Renal cortex interstitium (tissue), 11 donors: Measurements from ENCODE around the gene FAM180A. TPM values are rescaled to one million over a fixed set of nuclear protein-coding genes. Genes with fewer than 3 reads are reported as not detected.

Experiments used
- DNase-seq, 11 donors: peaks; one replicate each; pipeline ENCODE4 v3.0.0-alpha.2; 2013; ENCODE audit warnings: low read depth in 9 of 11, low spot score in 4 of 11; ENCODE audit errors: extremely low read depth in 1 of 11
- polyA plus RNA-seq, 3 donors: library from polyadenylated mRNA; unstranded; fragments of 120-200 nt; gene quantifications; one replicate each; pipeline ENCODE4 v1.2.1, GENCODE V29; 2013; ENCODE audit not compliant: insufficient read length in 3 of 3

FAM180A gene
- polyA plus RNA-seq, 3 donors = not detected

DNA sequence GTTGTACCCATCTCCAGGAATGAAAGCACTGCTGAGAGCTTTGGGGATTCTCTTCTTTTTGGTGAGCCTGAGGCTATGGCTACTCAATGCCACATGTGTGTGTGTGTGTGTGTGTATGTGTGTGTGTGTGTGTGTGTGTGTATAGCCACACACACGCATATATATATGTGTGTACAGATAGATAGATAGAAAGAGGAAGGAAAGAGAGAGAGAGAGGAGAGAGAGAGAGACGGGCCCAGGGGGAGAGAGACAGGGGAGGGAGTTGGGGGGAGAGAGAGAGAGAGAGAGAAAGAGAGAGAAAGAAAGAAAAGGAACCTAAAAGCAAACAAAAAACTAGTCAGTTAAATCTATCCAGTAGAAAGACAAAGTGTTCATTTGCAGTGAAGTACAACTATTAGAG is 28.9 kb downstream of the FAM180A start:
- no peak for DNase-seq

GRCh38 chr7:135718794-135719437 is 29.7 kb downstream of the FAM180A start:
- no peak for DNase-seq

GRCh38 chr7:135718219-135718618 is 30.4 kb downstream of the FAM180A start:
- no peak for DNase-seq

GRCh38 chr7:135717693-135718092 is 30.9 kb downstream of the FAM180A start:
- no peak for DNase-seq

GRCh38 chr7:135716677-135717238 is 31.9 kb downstream of the FAM180A start:
- DNase-seq = no peak

GRCh38 chr7:135715673-135716072 is 32.9 kb downstream of the FAM180A start:
- DNase-seq = no peak

DNA sequence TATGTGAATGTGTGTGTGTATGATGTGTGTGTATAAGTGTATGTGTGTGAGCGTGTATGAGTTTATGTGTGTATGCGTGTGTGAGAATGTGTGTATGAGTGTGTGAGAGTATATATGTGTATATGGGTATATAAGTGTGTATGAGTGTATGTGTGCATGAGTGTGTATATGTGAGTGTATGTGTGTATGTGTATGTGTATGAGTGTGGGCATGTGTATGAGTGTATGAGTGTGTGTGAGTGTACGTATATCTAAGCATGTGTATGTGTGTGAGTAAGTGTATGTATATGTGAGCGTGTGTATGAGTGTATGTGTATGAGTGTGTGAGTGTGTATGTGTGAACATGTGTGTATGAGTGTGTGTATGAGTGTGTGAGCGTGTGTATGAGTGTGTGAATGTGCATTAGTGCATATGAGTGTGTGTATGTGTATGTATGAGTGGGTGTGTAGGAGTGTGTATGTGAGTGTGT is 33.5 kb downstream of the FAM180A start:
- no peak for DNase-seq

GRCh38 chr7:135714534-135715009 is 34.0 kb downstream of the FAM180A start:
- DNase-seq = no peak

DNA sequence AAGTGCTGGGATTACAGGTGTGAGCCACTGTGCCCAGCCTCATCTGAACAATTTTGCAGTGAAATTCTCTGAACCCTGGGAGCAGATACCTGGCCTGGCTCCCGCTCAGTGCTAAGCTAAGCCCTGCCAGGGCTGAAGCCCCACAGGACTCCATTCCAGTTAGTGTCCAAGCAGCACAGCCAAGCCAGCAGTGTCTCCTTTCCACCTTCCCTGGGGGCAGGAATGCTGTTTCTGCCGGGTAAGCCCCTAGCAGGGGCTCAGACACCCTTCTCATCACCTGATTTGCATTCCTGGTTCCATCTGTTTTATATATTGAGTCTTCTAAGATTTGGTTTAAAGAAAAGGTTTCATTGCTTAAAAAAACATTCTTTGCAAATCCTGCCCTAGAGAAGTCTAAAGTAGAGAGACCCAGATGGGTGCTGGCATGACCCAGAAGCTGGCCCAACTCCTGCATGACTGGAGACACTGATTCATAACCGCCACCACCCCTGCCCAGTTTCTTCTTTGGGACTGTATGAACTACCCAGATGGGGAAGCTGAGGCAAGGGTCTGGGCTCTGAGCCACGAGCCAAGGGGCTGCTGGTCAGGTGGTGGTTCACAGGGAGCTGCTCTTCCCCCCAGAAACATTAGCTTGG is 34.7 kb downstream of the FAM180A start:
- no peak for DNase-seq

DNA sequence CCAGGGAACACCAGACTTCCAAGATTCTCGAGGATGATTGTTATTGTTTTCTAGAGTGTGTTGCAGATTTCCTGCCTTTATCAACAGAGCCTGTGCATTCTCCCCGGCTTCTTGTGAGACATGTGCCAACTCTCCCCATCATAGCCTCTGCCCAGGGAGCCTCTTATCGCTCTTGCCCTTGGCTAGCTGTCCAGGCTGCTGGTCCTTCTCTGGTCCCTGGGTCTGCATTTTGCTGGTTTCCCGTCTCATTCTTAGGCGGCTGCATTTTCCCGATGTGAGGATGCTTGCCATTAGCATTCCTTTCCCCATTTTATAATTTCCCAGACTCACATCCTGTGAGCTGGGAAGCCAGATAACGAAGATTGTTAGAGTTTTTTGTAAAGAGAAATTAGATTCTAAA is 35.8 kb downstream of the FAM180A start:
- no peak for DNase-seq

DNA sequence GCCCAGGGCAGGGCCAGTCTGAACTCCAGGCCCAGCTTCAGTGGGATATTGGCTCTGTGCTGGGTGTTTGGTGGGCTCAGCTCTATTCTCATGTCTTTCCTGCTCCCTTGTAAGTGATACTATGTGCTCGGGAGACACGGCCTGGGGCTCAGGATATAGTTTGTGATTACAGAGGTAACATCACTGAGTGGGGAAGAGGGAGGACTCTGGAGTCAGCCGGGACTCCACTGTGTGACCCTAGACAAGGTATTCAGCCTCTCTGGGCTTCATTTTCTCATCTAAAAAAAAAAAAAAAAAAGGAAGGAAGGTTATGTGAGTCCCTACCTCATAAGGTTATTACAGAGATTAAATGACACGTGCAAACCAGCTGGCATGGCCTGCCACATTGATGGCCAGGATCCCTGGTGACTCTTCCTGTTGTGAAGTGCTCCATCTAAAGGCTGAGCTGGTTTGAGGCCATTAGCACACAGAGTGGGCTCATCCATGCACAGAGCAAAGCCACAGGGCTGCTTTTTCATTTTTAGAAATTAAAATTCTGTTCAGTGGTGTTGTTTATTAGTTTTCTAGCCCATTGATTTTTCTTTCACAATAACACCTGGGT is 36.3 kb downstream of the FAM180A start:
- DNase-seq = no peak

- DNase-seq = no peak
Measured at GRCh38 chr7:135711139-135711469, 37.5 kb downstream of the FAM180A start.

DNA sequence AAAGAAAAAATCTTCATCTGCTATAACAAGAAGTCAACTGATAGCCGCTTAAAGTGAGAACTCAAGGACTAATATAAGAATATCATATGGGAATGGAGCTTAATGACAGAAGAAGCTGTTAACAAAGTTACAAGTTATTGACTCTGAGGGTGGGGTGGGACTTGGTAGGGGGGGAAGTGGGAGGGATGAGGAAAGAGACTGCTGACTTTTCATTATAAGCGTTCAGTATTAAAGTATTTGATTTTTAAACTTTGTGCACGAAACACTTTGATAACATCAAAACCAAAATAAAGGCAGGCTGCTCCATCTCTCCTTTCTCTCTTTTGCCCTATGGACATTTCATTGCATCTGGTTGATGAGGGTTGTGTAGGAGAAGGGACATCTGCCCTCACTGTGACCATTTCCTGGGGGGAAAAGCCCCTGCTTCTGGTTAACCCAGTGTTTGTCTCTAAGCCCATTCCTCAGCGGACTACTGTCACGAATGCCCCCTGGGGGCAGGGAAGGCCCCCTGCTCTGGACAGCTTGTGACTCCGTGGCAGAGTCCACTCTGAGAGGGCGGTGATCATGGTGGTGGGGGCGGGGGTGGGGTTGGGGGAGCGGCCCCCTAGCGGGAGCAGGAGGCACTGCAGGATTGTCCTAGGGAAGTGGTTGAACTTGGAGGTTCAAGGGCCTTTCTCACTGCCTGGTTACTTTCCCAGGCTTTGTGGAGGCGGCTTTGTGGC is 38.0 kb downstream of the FAM180A start:
- DNase-seq = peak in 1 of 11 donors; percentile 9

GRCh38 chr7:135709508-135709907 is 39.1 kb downstream of the FAM180A start:
- DNase-seq = no peak

DNA sequence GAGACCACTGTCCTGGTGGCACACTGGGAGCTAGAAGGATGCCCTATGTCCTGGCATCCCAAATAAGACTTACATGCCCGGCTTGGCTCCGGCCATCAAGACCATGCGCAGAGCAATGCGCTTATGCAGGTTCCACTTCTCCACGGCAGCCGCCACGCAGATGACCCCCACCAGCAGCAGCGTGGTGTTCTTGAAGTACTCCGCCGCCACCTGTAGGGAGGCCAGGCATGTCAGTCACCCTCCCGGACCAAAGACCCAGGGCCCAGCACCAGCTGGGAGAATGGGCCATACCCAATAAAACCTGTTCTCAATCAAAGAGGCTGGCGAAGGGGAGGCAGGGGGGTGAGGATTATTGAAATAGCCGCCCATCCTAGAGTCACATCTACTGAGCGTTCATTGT is 40.6 kb downstream of the FAM180A start:
- DNase-seq = no peak

DNA sequence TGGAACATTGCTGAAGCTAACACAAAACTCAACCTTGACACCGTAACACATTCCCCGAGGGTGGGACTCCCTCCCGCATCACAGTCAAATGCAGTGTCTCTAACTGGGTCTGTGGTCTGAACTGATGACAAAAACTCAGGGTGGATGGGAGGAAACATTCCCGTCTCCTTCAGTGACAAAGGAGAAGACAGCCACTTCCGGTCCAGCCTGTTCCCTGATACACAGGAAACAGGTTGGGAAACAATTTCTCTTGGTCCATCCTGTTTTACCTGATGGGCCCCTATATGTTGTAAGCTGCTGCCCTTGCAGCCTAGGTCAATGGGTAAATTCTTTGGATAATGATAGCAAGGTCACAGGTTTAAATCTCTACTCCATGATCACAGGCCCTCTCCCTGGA is 41.0 kb downstream of the FAM180A start:
- no peak for DNase-seq

DNA sequence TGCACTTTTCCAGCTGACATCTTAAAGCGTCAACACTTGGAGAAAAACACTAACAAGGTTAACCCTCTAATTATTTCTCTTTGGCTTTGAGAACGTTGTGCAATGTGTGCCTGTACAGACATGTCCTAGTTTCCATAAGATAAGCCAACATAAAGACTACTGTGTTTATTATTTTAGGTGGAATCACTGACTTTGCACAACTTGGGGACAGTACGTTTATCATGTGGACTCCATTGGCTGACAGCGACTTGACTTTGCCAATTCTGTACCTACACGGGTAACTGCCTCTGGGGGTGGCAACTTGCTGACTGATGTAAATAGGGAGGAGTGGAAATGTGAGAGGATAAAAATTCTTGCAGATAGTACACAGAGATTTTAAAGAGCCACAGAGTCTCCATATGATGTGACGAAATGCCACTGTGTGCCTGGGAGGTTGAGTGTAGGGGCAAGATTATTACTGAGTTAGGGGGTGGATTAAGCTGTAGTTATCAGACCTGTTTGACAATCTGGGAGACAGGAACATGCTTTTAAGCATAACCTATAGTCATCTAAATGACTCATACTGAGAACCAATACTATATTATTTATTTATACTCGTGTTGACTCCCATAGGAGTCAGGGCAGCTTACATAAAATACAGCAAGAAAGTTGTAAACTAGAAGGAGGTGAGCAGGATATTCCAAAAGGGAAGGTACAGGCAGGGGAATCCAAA is 41.6 kb downstream of the FAM180A start:
- DNase-seq = no peak

- no peak for DNase-seq
Measured at GRCh38 chr7:135706038-135706742, 42.4 kb downstream of the FAM180A start.
